Left ventricle myocardium inferior (tissue), 1 donor: ENCODE results near the gene C3orf38. TPM values are rescaled to one million over a fixed set of nuclear protein-coding genes. Genes with fewer than 3 reads are reported as not detected.
A peak's percentile ranks its signal among the peaks of the same experiment; 100 is the strongest.

Experiments
- DNase-seq: peaks from one replicate; pipeline ENCODE4 v3.0.0-alpha.2; 2020
- H3K27ac ChIP-seq: fragments of 200-600 bp; replicated peaks from 2 replicates; pipeline ENCODE4 v1.8.0; 2021
- H3K27me3 ChIP-seq: fragments of 200-600 bp; 2 replicates; pipeline ENCODE4 v1.8.0; 2021; ENCODE audit warnings: low read depth
- H3K36me3 ChIP-seq: fragments of 200-600 bp; 2 replicates; pipeline ENCODE4 v1.8.0; 2021
- H3K4me1 ChIP-seq: fragments of 200-600 bp; 2 replicates; pipeline ENCODE4 v1.8.0; 2021
- H3K4me3 ChIP-seq: fragments of 200-600 bp; 2 replicates; pipeline ENCODE4 v1.8.0; 2021; ENCODE audit warnings: mild to moderate bottlenecking, moderate library complexity
- H3K9me3 ChIP-seq: fragments of 200-600 bp; replicated peaks from 2 replicates; pipeline ENCODE4 v1.8.0; 2021
- intact Hi-C: fragments of 100-400 bp; cut with micrococcal nuclease; formaldehyde crosslinking; loops from one replicate; pipeline ENCODE4 v1.11.0; 2022
- long read RNA-seq: library from polyadenylated mRNA; unstranded; transcript quantifications from one replicate; pipeline ENCODE4 v2.0.0, GENCODE V29; 2021
- total RNA-seq: library from RNA; stranded (reverse); fragmentation: NEBNext Ultra II Directional; extraction: Animal tissue kit (Norgen Biotek cat#: 25700); gene quantifications from one replicate; pipeline ENCODE4 v1.2.1, GENCODE V29; 2021
- TF ChIP-seq, protein P1 (sequence below): fragments of 200-600 bp; IDR thresholded peaks from 2 replicates; pipeline ENCODE4 v1.8.0; 2021; ENCODE audit warnings: antibody characterized with exemption, mild to moderate bottlenecking, borderline replicate concordance
- donor health status: DM: no; HTN: yes; CAD: no; lungs with severe emphysema.

Gene C3orf38
- total RNA-seq, result 12.6 TPM
- long read RNA-seq, transcript C3orf38-201 (3 exons, 2,633 nt), result major isoform, 16 of 17 reads
- long read RNA-seq, partial matches to known transcripts, result 0 of 17 reads
- long read RNA-seq, other reads (novel, unspliced or antisense), result 1 of 17 reads

DNA sequence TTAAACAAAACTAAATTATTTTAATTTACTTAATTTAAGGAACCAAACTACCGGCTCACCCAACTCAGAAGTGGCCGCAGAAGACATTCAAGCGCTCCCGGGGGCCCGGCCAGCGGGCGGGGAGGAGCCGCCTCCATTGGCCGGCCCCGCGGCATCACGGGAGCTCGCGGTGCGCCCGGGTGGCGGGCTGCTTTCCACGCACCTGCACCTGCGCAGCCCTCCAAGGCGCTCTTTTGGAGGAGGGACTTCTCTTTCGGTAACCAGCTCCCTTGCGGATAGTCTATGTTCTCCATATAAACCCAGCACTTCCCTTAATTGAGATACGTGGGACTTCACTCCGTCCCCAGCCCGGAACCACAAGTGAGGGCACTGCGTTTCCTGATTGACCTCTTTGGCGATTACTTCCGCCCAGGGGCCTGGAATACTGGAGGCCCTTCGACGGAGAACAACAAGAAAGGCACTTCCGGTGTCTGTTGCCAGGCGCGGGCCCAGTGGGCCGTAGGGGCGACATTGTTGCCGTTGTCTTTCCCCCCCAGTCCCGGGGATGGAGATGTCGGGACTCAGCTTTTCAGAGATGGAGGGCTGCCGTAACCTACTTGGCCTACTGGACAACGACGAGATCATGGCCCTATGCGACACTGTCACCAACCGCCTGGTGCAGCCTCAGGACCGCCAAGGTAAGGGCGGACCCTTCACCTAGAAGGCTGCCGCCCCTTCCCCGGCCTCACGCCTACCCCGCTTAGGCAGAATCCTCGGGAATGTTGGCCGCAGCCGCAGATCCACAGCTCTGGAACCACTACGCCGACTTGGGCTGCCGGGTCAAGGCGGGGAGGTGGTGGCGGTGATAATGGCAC lies at the start of gene C3orf38:
TSS of gene C3orf38 (plus strand) at position 451 of the 854 bp plus-strand sequence. CDS start at position 545, 94 bp downstream.
- Histone ChIP-seq H3K36me3 (peaks cover 18% of the 10 kb centered on the region), H3K27me3 (no peaks in the 10 kb centered on the region), H3K4me1 (peaks cover 52% of the 10 kb centered on the region), H3K27ac (peak within 1 kb of the TSS; percentile 93), H3K9me3 (no peaks in the 10 kb centered on the region), H3K4me3 (peak within 1 kb of the TSS; percentile 85)
- TF ChIP-seq, protein P1, sequence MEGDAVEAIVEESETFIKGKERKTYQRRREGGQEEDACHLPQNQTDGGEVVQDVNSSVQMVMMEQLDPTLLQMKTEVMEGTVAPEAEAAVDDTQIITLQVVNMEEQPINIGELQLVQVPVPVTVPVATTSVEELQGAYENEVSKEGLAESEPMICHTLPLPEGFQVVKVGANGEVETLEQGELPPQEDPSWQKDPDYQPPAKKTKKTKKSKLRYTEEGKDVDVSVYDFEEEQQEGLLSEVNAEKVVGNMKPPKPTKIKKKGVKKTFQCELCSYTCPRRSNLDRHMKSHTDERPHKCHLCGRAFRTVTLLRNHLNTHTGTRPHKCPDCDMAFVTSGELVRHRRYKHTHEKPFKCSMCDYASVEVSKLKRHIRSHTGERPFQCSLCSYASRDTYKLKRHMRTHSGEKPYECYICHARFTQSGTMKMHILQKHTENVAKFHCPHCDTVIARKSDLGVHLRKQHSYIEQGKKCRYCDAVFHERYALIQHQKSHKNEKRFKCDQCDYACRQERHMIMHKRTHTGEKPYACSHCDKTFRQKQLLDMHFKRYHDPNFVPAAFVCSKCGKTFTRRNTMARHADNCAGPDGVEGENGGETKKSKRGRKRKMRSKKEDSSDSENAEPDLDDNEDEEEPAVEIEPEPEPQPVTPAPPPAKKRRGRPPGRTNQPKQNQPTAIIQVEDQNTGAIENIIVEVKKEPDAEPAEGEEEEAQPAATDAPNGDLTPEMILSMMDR, result no peak
- peak; percentile 87 for DNase-seq
- intact Hi-C loops, result no loop called here

DNA sequence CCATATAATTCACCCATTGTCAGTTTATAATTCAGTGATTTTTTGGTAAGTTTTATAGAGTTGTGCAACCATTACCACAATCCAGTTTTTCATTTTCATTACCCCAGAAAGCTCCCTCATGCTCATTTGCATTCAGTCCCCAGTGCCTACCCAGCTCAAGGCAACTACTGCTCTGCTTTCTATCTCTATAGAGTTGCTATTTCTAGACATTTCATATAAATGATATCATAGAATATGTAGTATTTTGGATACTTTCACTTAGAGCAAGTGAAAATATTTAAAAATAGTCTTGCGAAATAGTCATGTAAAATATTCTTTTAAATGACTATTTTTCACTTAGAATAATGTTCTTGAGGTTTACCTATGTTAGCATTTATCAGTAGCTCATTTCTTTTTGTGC lies 48.6 kb upstream of the C3orf38 start:
- Histone ChIP-seq H3K4me3 (no peak overlapping the region), H3K36me3 (peaks cover 4% of the 10 kb centered on the region), H3K27ac (no peak overlapping the region), H3K4me1 (peaks cover 14% of the 10 kb centered on the region), H3K27me3 (no peaks in the 10 kb centered on the region), H3K9me3 (peaks cover 21% of the 10 kb centered on the region)
- intact Hi-C loops, result no loop called here
- TF ChIP-seq, protein P1, result no peak
- no peak for DNase-seq

DNA sequence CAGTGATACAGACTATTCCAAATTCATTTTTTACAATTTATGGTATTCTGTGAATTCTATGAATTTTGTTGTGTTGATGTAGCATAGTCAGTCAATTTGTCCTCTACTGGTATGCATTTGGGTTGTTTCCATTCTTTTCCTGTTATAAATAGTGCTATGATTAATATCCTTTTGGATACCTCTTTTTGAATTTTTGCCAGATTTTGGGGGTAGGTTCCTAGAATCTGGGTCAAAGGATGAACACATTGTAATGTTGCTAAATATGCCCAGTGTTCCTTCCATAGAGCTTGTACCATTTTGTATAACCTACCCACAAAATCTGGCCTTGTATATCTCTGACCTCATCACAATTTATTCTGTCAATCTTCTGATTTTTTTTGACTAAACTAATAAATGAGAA lies 44.4 kb upstream of the C3orf38 start:
- no peak overlapping the region for H3K4me3 ChIP-seq
- intact Hi-C loops, result no loop called here
- TF ChIP-seq, protein P1, result no peak

DNA sequence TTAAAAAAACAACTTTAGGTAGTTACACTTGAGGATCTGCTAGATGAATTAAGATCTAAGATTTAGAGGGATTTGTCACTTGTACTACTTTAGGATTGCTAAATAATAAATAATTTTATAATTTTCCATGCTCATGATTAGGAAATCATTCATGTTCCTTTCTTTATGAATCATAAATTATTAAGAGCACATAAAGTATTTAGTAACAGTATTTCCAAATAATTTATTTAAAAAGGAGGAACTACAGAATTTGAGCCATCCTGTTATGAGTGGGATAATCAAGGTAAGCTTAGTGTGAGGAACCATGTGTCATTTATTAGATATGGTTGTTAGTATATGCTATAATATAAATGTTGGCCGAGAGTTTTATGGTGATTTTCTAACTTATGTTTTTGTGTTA lies 37.5 kb upstream of the C3orf38 start:
- peaks cover 21% of the 10 kb centered on the region for H3K4me1 ChIP-seq
- intact Hi-C loops, result loop anchor here (10.0 kb wide), 1 partner anchor 47 kb away; no protein-coding TSS in a partner anchor
- no peak overlapping the region for H3K27ac ChIP-seq
- no peaks in the 10 kb centered on the region for H3K27me3 ChIP-seq
- no peaks in the 10 kb centered on the region for H3K9me3 ChIP-seq
- DNase-seq, result no peak
- H3K4me3 ChIP-seq, result no peak overlapping the region
- TF ChIP-seq, protein P1, result no peak
- H3K36me3 ChIP-seq, result peaks cover 6% of the 10 kb centered on the region

More for the DNA sequence above, 44.4 kb upstream of the C3orf38 start:
- DNase-seq, result no peak
- no peak overlapping the region for H3K27ac ChIP-seq
- no peaks in the 10 kb centered on the region for H3K36me3 ChIP-seq
- peaks cover 14% of the 10 kb centered on the region for H3K9me3 ChIP-seq
- H3K4me1 ChIP-seq, result peaks cover 37% of the 10 kb centered on the region
- H3K27me3 ChIP-seq, result no peaks in the 10 kb centered on the region

DNA sequence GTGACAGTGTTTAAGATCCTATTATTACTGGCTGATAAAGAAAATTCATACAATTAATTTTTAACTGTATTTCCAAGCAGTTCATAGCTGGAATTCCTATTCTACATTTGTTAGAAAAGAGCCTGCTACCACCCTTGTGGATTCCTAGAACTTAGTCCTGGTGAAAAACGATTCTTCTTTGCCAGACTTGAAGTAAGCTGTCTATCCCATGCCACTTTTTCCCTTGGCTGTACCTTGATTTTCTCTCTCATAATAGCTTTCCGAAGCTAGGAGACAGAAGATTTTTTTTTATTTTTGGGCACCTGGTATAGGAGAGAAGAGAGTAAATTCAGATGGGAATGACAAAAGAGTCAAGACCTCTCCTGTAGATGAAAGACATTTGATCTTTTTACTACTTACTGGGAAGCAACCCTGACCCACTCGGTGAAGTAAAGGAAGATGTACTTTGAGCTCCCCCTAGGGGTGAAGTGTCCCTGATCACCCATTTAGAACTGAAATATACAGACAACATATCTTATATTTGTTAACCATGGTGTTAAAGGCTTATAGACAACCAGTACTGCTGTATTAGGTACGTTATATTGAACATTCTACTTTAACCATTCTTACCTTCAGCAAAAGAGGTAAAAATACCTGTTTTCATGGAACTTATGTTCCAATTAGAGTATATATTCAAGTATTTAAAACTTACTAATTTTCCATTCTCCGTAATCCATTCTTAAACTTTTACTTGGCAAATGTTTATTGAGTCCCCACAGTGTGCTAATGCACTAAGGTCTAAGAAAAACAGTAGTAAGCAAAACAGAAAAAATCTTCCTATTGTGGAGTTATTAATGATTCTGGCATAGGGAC lies 36.2 kb upstream of the C3orf38 start:
- TF ChIP-seq, protein P1, result peak; percentile 84
- Histone ChIP-seq H3K4me3 (no peak overlapping the region), H3K27me3 (no peaks in the 10 kb centered on the region), H3K36me3 (peaks cover 6% of the 10 kb centered on the region), H3K27ac (no peak overlapping the region), H3K4me1 (peaks cover 18% of the 10 kb centered on the region), H3K9me3 (no peaks in the 10 kb centered on the region)
- intact Hi-C loops, result loop anchor here (10.0 kb wide), 1 partner anchor 49 kb away; no protein-coding TSS in a partner anchor
- DNase-seq, result no peak
